Psoas muscle (tissue), 8 donors: ENCODE results near the gene ADIPOR2. TPM values are rescaled to one million over a fixed set of nuclear protein-coding genes. Genes with fewer than 3 reads are reported as not detected.

Experiments used
- ATAC-seq, 4 donors: fragments of 200-7000 bp; cut with Tn5 transposase; one replicate each; pipeline ENCODE4 v1.9.1; 2020; ENCODE audit warnings: moderate library complexity in 3 of 4, mild to moderate bottlenecking in 2 of 4
- DNase-seq, 2 donors: peaks; one replicate each; pipeline ENCODE4 v3.0.0-alpha.2; 2020
- H3K27ac ChIP-seq: fragments of 200-600 bp; one replicate; pipeline ENCODE4 v1.8.0; 2022
- H3K27me3 ChIP-seq, 3 donors: fragments of 200-600 bp in 1 of 3; one replicate each; pipeline versions ENCODE4 v1.6.1 to v1.8.0; 2013 to 2022; ENCODE audit warnings: low read length in 2 of 3, mild to moderate bottlenecking in 2 of 3, moderate library complexity in 1 of 3; ENCODE audit not compliant: insufficient read depth in 3 of 3
- H3K36me3 ChIP-seq, 2 donors: fragments of 200-600 bp in 1 of 2; one replicate each; pipeline versions ENCODE4 v1.6.1 to v1.8.0; 2013 to 2022; ENCODE audit warnings: low read depth in 1 of 2, mild to moderate bottlenecking in 1 of 2, moderate library complexity in 1 of 2; ENCODE audit not compliant: insufficient read depth in 1 of 2
- H3K4me1 ChIP-seq: fragments of 200-600 bp; one replicate; pipeline ENCODE4 v1.8.0; 2022
- H3K4me3 ChIP-seq: fragments of 200-600 bp; one replicate; pipeline ENCODE4 v1.8.0; 2022; ENCODE audit warnings: mild to moderate bottlenecking
- H3K9me3 ChIP-seq: fragments of 200-600 bp; one replicate; pipeline ENCODE4 v1.8.0; 2022
- WGBS, 3 donors: extraction: QIAGEN DNeasy Blood & Tissue Kit; methylation state at CpG; one replicate each; pipeline versions ENCODE4 v1.1.6 to v1.1.7; 2013; 5-methylcytosine and 5-hydroxymethylcytosine counted together
- intact Hi-C, 2 donors: fragments of 100-400 bp; cut with DNase I; formaldehyde crosslinking; loops; one replicate each; pipeline versions ENCODE4 v1.11.0 to v1.14.2; 2022
- polyA plus RNA-seq, 3 donors: library from polyadenylated mRNA; stranded (reverse); fragments of 200-250 nt; gene quantifications; one replicate each; pipeline ENCODE4 v1.2.3, GENCODE V29; 2013
- total RNA-seq, 4 donors: library from RNA; stranded (reverse); fragmentation: NEBNext Ultra II Directional in 2 of 4; extraction: Animal tissue kit (Norgen Biotek cat#: 25700) in 2 of 4; gene quantifications; one replicate each; pipeline versions ENCODE4 v1.2.1 to v1.2.4, GENCODE V29; 2021 to 2023
- TF ChIP-seq, protein P1 (sequence below): fragments of 200-600 bp; IDR thresholded peaks from one replicate; pipeline ENCODE4 v1.8.0; 2022; ENCODE audit warnings: antibody characterized with exemption
- donor health status: healthy with polysubstance abuse.
- donor health status: DM: no; HTN: no; CAD: no; lungs with moderate emphysema.
- donor health status: Bipolar disorder and iron deficiency.
- donor health status: healthy.
- donor health status: DM: yes; HTN: yes; CAD: no.
- donor health status: DM: no; HTN: no; CAD: no.
- donor health status: DM: no; HTN: no; CAD: no.
- donor health status: DM: yes; HTN: yes; CAD: no.

ADIPOR2 gene
- total and polyA plus RNA-seq, 7 donors: 28.6 to 52.1 (median 44.2) TPM

DNA sequence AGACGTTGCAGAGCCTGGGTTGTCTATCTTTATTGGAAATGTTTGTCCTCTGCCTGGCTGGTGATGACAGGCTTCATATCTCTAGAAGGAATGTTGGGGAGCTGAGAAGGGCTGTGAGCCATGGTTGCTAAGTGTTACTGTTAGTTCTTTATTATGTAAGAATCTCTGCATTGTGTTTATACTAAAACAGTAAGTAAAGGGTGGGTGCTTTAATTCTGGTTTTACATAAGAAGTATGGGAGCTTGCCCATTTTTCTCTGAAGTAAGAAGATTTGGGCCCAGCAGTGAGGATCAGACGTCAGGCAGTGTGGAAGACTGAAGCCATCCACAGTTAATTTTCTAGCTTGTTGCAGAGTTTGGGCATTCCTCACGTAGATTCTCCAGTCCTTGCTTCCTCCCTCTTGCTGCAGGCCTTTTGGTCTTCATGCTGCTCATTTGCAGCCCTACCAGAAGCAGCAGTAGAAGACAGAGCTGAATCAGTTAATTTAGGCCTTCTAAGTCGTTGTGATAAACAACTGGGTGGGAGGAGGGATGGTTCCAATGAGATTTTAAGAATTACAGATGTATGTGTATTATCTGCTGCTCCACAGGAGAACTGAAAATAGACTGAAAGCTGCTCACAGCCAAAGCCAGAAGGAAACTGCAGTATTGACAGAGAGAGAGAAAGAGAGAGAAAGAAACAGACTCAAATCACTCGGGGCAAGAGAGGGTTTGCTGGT lies 40.5 kb upstream of the ADIPOR2 start:
- no peaks in the 10 kb centered on the region for H3K36me3 ChIP-seq
- no peaks in the 10 kb centered on the region for H3K9me3 ChIP-seq
- TF ChIP-seq, protein P1, sequence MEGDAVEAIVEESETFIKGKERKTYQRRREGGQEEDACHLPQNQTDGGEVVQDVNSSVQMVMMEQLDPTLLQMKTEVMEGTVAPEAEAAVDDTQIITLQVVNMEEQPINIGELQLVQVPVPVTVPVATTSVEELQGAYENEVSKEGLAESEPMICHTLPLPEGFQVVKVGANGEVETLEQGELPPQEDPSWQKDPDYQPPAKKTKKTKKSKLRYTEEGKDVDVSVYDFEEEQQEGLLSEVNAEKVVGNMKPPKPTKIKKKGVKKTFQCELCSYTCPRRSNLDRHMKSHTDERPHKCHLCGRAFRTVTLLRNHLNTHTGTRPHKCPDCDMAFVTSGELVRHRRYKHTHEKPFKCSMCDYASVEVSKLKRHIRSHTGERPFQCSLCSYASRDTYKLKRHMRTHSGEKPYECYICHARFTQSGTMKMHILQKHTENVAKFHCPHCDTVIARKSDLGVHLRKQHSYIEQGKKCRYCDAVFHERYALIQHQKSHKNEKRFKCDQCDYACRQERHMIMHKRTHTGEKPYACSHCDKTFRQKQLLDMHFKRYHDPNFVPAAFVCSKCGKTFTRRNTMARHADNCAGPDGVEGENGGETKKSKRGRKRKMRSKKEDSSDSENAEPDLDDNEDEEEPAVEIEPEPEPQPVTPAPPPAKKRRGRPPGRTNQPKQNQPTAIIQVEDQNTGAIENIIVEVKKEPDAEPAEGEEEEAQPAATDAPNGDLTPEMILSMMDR: no peak
- H3K27ac ChIP-seq: no peak overlapping the region
- WGBS, 3 donors: 47 to 55% (median 51%) methylated on average over 5 of the region's 5 CpGs
- no peak overlapping the region for H3K4me3 ChIP-seq
- no peak for DNase-seq
- H3K27me3 ChIP-seq: peaks cover 0 to 2% (median 0%) of the 10 kb centered on the region in 3 donors
- ATAC-seq: no peak
- intact Hi-C loops: loop anchor here (5.0 kb wide), 1 partner anchor 287 kb away; no protein-coding TSS in a partner anchor
- no peaks in the 10 kb centered on the region for H3K4me1 ChIP-seq

DNA sequence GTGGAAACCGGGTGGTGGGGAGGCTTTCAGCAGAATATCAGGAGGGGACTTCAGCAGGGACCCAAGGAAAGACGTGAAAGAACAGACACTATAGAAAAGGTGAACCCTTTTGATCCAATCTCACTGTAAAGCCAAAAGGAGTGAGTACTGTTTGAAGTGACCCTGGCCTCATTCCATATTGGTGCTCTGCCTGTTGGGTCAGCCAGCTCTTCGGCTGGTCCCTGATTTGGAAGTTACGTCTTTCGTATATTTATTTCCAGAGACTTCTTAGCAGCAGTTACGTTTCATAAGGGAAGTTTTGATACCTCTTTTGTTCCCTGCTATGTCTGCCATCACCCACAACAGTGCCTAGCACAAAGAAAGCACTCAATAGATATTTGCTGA lies 39.9 kb upstream of the ADIPOR2 start:
- intact Hi-C loops: loop anchor here (5.0 kb wide), 1 partner anchor 286 kb away; no protein-coding TSS in a partner anchor
- ATAC-seq: no peak
- H3K36me3 ChIP-seq: no peaks in the 10 kb centered on the region
- DNase-seq: no peak
- no peaks in the 10 kb centered on the region for H3K9me3 ChIP-seq
- H3K27me3 ChIP-seq: peaks cover 0 to 2% (median 0%) of the 10 kb centered on the region in 3 donors
- H3K27ac ChIP-seq: no peak overlapping the region
- TF ChIP-seq, protein P1: no peak
- no peak overlapping the region for H3K4me3 ChIP-seq
- WGBS, 3 donors: 41 to 67% (median 45%) methylated on average over 6 of the region's 6 CpGs
- no peaks in the 10 kb centered on the region for H3K4me1 ChIP-seq

DNA sequence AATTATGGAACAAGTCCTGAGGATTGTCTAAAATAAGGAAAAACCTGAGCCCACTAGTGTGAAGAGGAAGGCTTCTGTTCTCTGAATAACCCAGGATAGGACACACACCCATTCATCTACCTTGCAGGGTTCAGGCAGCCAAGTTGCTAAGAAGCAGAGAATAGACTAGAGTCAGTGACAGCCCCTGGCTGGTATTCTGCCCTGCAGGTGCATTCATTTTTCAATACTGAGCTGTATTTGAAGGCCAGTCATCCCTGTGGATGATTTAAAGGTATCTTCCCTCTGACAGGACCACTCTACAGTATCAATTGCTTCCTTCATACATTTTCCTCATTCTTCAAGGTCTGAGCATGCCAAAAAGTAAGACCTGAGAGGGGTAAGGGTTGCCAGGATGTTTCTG lies 38.9 kb upstream of the ADIPOR2 start:
- TF ChIP-seq, protein P1: no peak
- Histone ChIP-seq H3K4me1 (no peaks in the 10 kb centered on the region), H3K4me3 (no peak overlapping the region), H3K27me3 (peaks cover 0 to 2% (median 0%) of the 10 kb centered on the region in 3 donors), H3K9me3 (no peaks in the 10 kb centered on the region), H3K27ac (no peak overlapping the region), H3K36me3 (no peaks in the 10 kb centered on the region)
- intact Hi-C loops: loop anchor here (5.0 kb wide), 1 partner anchor 285 kb away; no protein-coding TSS in a partner anchor
- ATAC-seq: no peak
- DNase-seq: no peak

DNA sequence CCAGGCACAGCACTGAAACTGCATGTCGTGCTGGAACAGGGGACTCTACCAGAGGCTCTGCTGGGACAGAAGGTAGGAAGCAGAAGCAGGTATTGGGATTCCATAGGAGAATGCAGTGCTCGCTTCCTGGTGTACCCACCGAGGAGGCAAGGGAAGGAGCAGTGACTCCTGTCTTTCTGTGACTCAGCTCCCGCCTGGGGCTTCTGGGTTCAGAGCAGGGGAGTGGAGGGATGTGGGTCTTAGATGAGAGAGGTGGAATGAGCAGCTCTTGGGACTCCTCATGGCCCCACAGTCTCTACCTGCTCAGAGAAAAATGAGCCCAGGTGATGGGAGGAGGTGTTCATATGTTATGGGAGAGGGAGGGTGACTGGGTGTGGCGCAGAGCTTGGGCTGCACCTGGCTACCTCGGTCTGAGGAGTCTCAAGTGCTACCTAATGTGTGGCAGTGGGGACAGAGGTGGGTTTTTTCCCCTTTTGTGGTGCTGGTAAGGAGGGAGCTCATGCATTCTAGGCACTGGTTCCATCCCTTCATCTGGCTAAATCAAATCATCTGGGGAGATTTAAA lies 35.6 kb upstream of the ADIPOR2 start:
- Histone ChIP-seq H3K9me3 (no peaks in the 10 kb centered on the region), H3K36me3 (no peaks in the 10 kb centered on the region), H3K4me1 (peaks cover 20% of the 10 kb centered on the region), H3K27ac (no peak overlapping the region), H3K4me3 (no peak overlapping the region), H3K27me3 (no peaks in the 10 kb centered on the region)
- 78 to 89% (median 89%) methylated on average over 6 of the region's 6 CpGs for WGBS, 3 donors
- intact Hi-C loops: loop anchor here in 1 of 2 donors (2.0 kb wide), 1 partner anchor 135 kb away; no protein-coding TSS in a partner anchor
- ATAC-seq (no peak), DNase-seq (no peak)
- TF ChIP-seq, protein P1: no peak
